HuH-7.5 (cell line): ENCODE results near the gene TWF2.

Experiments used
- DNase-seq: peaks from one replicate; pipeline ENCODE4 v3.0.0; 2011; ENCODE audit warnings: low spot score

Gene TWF2

GRCh38 chr3:52257911-52258310, 19.0 kb upstream of the TWF2 start:
- DNase-seq: no peak

- no peak for DNase-seq
Measured at GRCh38 chr3:52256622-52257021, 17.7 kb upstream of the TWF2 start.

GRCh38 chr3:52256159-52256558, 17.2 kb upstream of the TWF2 start:
- no peak for DNase-seq

GRCh38 chr3:52254608-52255007, 15.7 kb upstream of the TWF2 start:
- DNase-seq: no peak

GRCh38 chr3:52253314-52254304, 14.7 kb upstream of the TWF2 start:
- DNase-seq: no peak

- no peak for DNase-seq
Measured at GRCh38 chr3:52250122-52250521, 11.2 kb upstream of the TWF2 start.

- no peak for DNase-seq
Measured at GRCh38 chr3:52249683-52250082, 10.7 kb upstream of the TWF2 start.

GRCh38 chr3:52248816-52249547, 10.0 kb upstream of the TWF2 start:
- no peak for DNase-seq

- no peak for DNase-seq
Measured at GRCh38 chr3:52248165-52248541, 9.2 kb upstream of the TWF2 start.

GRCh38 chr3:52247409-52248164, 8.6 kb upstream of the TWF2 start:
- DNase-seq: no peak

GRCh38 chr3:52246728-52247408, 7.9 kb upstream of the TWF2 start:
- DNase-seq: no peak

- DNase-seq: no peak
Measured at GRCh38 chr3:52246264-52246620, 7.3 kb upstream of the TWF2 start.

GRCh38 chr3:52245322-52246263, 6.6 kb upstream of the TWF2 start, which contains the start of gene PPM1M:
Gene PPM1M, plus strand, starts transcription at chr3:52245759. Its CDS starts 66 bp downstream, at chr3:52245825.
- DNase-seq: peak; percentile 77

- no peak for DNase-seq
Measured at GRCh38 chr3:52243791-52244628, 5.1 kb upstream of the TWF2 start.

- DNase-seq: no peak
Measured at GRCh38 chr3:52242039-52242438, 3.1 kb upstream of the TWF2 start.

GRCh38 chr3:52240886-52241370, 2.0 kb upstream of the TWF2 start:
- DNase-seq: no peak

- DNase-seq: no peak
Measured at GRCh38 chr3:52240059-52240885, 1.3 kb upstream of the TWF2 start.

- DNase-seq: peak; percentile 75
Measured at GRCh38 chr3:52238193-52238760, 681 bp downstream of the TWF2 start.
